Right ventricle myocardium superior (tissue), 1 donor: ENCODE measurements around the gene MAST2. TPM values are rescaled to one million over a fixed set of nuclear protein-coding genes. Genes with fewer than 3 reads are reported as not detected.
"Not testable (repeated sequence)": the region's sequence is repeated elsewhere in the genome, so short reads cannot be mapped to it uniquely, and the experiment has no call there.

ENCODE experiments used
- ATAC-seq: fragments of 200-7000 bp; cut with Tn5 transposase; one replicate; pipeline ENCODE4 v1.9.1; 2020; ENCODE audit warnings: mild to moderate bottlenecking; ENCODE audit not compliant: poor library complexity
- DNase-seq: peaks from one replicate; pipeline ENCODE4 v3.0.0-alpha.2; 2020
- intact Hi-C: fragments of 100-400 bp; cut with DNase I; formaldehyde crosslinking; loops from one replicate; pipeline ENCODE4 v1.11.2; 2022
- total RNA-seq: library from RNA; stranded (reverse); fragmentation: NEBNext Ultra II Directional; extraction: Animal tissue kit (Norgen Biotek cat#: 25700); gene quantifications from one replicate; pipeline ENCODE4 v1.2.1, GENCODE V29; 2021
- donor health status: DM: no; HTN: yes; CAD: no; lungs with severe emphysema.

MAST2 gene
- total RNA-seq, 1 donor from 2014 or later = 97.0 TPM

GRCh38 chr1:46027788-46028573 is 224.6 kb downstream of the MAST2 start:
- DNase-seq (peak; percentile 50), ATAC-seq (peak; percentile 77)
- intact Hi-C loops = no loop called here

- intact Hi-C loops = no loop called here
- no peak for ATAC-seq
- DNase-seq = no peak
These were observed 226.9 kb downstream of the MAST2 start for GRCh38 chr1:46030074-46030870.

DNA sequence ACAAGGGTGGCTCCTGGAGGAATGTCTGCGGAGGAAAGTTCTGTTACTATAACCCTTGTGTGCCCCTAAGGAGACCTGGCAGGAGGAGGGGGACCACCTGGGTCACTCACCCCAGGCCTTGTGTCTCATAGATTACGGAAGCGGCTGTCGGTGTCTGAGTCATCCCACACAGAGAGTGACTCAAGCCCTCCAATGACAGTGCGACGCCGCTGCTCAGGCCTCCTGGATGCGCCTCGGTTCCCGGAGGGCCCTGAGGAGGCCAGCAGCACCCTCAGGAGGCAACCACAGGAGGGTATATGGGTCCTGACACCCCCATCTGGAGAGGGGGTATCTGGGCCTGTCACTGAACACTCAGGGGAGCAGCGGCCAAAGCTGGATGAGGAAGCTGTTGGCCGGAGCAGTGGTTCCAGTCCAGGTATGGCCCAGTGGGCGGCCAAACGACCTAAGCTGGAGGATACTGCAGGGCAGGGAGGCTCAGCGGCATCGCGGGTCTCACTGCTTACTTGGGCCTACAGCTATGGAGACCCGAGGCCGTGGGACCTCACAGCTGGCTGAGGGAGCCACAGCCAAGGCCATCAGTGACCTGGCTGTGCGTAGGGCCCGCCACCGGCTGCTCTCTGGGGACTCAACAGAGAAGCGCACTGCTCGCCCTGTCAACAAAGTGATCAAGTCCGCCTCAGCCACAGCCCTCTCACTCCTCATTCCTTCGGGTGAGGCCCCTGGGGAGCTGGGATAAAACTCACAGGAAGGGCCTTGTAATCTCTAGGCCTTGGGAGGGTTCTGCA is 227.7 kb downstream of the MAST2 start:
- intact Hi-C loops = no loop called here
- no peak for DNase-seq
- no peak for ATAC-seq

DNA sequence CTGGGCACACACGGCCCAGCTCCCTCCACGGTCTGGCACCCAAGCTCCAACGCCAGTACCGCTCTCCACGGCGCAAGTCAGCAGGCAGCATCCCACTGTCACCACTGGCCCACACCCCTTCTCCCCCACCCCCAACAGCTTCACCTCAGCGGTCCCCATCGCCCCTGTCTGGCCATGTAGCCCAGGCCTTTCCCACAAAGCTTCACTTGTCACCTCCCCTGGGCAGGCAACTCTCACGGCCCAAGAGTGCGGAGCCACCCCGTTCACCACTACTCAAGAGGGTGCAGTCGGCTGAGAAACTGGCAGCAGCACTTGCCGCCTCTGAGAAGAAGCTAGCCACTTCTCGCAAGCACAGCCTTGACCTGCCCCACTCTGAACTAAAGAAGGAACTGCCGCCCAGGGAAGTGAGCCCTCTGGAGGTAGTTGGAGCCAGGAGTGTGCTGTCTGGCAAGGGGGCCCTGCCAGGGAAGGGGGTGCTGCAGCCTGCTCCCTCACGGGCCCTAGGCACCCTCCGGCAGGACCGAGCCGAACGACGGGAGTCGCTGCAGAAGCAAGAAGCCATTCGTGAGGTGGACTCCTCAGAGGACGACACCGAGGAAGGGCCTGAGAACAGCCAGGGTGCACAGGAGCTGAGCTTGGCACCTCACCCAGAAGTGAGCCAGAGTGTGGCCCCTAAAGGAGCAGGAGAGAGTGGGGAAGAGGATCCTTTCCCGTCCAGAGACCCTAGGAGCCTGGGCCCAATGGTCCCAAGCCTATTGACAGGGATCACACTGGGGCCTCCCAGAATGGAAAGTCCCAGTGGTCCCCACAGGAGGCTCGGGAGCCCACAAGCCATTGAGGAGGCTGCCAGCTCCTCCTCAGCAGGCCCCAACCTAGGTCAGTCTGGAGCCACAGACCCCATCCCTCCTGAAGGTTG is 231.4 kb downstream of the MAST2 start:
- ATAC-seq = peak; percentile 40
- DNase-seq = peak; percentile 58
- intact Hi-C loops = no loop called here

DNA sequence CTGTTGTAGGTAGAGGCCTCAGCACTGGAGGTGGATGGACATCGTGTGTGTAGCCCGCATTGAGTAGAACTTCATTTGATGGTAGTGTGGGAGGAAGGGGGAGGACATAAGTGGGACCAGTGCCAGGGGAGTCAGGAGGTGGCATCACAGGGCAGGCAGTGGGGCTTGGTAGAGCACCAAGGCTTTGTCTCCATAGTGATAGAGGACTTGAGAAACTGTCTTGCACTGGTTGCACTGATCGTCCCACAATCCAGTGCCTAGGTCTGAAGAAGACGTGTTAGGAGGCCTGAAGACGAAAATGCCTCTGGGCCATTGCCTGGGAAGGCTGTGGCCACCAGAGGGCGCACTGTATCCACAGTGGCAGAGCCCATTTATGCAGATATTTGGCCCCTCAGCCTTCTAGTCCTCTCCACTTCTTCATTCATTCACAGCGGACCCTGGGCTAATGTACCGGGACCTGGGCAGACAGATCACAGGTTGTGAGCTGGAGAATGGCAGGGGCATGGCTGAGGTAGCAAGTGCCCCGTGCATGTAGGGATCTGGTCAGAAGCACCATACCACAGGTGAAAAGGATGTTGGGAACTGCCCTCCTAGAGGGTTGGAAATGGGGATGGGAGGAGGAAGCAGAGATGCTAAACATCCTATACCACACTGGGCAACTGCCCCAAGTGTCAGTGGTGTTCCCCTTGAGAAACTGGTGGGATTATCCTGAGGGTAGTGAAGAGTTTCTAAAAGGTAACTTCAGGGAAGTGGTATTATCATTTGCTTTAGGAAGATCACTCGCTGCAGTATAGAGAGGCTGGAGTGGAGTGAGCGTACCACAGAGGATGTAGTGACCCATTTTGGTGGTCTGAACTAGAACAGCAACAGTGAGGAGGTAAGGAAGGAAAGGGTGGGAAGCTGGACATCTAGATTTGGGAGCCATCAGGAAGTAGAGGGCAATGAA is 233.8 kb downstream of the MAST2 start:
- DNase-seq (peak; percentile 92), ATAC-seq (peak; percentile 59)
- intact Hi-C loops = loop anchor here (2.0 kb wide), 1 partner anchor 142 kb away; no protein-coding TSS in a partner anchor

DNA sequence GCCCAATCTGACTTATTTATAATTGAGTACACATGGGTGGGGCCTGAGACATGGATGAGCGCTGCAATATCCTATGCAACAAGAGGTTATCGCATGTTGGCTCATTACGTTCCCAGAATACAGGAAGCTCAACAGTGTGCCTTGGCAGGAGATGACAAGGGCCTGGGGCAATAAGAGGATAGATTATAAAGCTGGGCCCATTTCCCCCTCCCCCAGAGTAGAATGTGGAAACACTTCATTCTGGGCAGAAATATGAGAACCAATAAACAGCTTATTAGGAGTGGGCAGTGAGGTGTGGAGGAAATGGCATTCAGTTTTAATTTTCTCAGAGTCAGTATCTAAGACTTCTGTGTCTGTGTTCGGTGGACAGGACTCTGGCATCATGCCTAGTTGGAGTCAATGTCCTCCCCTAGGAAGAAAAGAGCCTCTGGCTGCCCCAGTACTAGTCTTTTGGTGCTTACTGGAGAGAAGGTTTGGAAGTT is 236.2 kb downstream of the MAST2 start:
- no peak for DNase-seq
- intact Hi-C loops = loop anchor here (10.0 kb wide), 1 partner anchor 85 kb away; no protein-coding TSS in a partner anchor
- peak; percentile 25 for ATAC-seq

DNA sequence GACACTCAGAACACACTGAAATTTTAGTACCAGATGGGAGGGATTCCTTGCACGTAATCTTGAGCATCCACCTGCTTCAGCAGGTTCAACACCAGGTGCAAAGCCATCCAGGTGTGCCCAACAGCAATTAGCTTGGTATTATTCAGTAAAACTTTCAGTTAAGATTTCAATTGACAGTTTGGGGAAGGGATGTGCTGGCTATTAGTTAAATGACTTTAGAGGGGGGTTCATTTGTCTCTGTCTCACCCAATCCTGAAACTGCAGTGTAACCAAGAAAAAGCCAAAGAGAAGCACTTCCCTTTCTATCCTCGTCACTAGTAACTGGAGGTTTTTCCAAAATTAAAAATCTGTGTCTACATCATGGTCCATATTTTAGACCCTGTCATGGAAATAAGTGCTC is 238.1 kb downstream of the MAST2 start:
- no peak for DNase-seq
- intact Hi-C loops = loop anchor here (10.0 kb wide), 1 partner anchor 83 kb away; no protein-coding TSS in a partner anchor
- no peak for ATAC-seq

DNA sequence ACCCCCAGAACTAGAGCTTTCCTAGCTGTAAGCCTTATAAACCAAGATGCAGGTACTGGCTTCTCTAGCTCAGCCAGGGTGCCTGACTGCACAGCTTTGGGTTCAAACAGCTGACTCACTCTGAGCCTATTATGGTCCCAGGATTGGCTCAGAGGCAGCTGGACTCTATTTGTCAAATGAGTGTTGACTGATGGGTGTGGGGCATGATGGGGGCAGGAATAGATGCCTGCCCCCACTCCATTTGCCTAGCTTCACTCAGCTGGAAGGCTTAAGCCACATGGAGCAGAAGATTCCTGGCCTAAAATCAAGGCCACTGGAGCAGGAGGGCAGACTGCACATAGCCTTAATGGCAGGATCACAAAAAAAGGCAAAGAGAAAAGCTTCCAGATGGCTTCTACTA is 238.6 kb downstream of the MAST2 start:
- ATAC-seq = peak; percentile 59
- DNase-seq = no peak
- intact Hi-C loops = loop anchor here (10.0 kb wide), 1 partner anchor 83 kb away; no protein-coding TSS in a partner anchor

GRCh38 chr1:46043458-46044017 is 240.1 kb downstream of the MAST2 start:
- intact Hi-C loops = loop anchor here (10.0 kb wide), 1 partner anchor 81 kb away; no protein-coding TSS in a partner anchor
- ATAC-seq (no peak), DNase-seq (no peak)

DNA sequence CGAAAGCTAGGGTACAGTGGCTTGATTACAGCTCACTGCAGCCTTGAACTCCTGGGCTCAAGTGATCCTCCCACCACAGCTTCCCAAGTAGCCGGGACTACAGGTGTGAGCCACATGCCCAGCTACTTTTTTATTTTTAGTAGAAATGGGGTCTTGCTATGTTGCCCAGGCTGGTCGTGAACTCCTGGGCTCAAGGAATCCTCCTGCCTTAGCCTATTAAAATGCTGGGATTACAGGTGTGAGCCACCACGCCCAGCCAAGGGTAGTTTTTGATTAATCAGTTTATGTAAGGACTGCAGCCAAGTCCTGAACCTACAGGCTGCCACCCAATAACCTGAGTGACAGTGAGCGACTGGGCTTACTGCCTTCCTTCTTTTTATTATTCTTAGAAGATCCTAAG is 240.7 kb downstream of the MAST2 start:
- ATAC-seq = no peak
- intact Hi-C loops = loop anchor here (10.0 kb wide), 1 partner anchor 81 kb away; no protein-coding TSS in a partner anchor
- no peak for DNase-seq

DNA sequence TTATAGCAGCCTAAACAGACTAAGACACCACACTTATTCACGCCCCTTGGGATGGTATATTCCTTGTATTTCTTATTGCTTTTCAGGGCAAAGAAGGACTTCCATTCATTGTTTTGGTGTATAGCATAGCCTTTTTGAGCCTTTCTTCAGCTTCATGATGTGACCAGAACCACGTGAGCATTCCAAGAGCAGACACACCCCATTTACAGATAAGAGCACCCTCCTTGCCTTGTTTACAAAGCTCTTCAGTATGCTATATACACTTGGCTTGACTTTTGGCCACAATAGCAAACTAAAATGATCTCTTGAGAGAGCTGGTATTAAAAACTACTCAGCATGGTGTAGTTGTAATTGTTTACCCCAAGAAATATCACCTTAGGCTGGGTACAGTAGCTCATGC is 250.3 kb downstream of the MAST2 start:
- ATAC-seq = no peak
- DNase-seq = no peak
- intact Hi-C loops = no loop called here

- intact Hi-C loops = no loop called here
- DNase-seq (no peak), ATAC-seq (no peak)
These were observed 252.9 kb downstream of the MAST2 start for GRCh38 chr1:46056325-46056724.

GRCh38 chr1:46057215-46057614 is 253.8 kb downstream of the MAST2 start:
- intact Hi-C loops, DNase-seq, ATAC-seq: not testable (repeated sequence)

DNA sequence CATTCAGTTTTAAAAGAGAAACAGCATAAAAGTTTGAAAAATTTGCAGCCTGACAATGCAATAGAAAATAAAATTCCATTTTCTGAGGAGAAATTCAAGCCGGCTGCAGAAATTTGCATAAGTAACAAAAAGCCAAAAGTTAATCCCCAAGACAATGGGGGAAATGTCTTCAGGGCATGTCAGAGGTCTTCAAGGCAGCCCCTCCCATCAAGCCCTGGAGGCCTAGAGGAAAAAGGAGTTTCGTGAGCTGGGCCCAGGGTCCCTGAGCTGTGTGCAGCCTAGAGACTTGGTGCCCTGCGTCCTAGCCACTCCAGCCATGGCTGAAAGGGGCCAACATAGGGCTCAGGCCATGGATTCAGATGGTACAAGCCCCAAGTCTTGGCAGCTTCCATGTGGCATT is 254.4 kb downstream of the MAST2 start:
- no peak for ATAC-seq
- intact Hi-C loops = no loop called here
- DNase-seq = no peak

DNA sequence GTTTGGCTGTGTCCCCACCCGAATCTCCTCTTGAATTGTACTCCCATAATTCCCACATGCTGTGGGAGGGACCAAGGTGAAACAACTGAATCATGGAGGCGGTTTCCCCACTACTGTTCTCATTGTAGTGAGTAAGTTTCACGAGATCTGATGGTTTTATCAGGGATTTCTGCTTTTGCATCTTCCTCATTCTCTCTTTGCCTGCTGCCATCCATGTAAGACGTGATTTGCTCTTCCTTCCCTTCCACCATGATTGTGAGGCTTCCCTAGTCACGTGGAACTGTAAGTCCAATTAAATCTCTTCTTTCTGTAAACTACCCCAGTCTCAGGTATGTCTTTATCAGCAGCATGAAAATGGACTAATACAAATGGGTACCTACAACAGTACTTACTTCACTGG is 255.5 kb downstream of the MAST2 start:
- no peak for ATAC-seq
- no peak for DNase-seq
- intact Hi-C loops = no loop called here

GRCh38 chr1:46061146-46061545 is 257.7 kb downstream of the MAST2 start:
- intact Hi-C loops = no loop called here
- DNase-seq (no peak), ATAC-seq (no peak)
